ENCODE data around the gene ZMYND15. TPM values are rescaled to one million over a fixed set of nuclear protein-coding genes. Genes with fewer than 3 reads are reported as not detected.

ZMYND15 gene
- total and polyA plus RNA-seq, 2 of the 13 experiments (the other 11 are each of a cell fraction or from before 2014, with no cell fraction given) = 0.24 to 2.7 TPM

DNA sequence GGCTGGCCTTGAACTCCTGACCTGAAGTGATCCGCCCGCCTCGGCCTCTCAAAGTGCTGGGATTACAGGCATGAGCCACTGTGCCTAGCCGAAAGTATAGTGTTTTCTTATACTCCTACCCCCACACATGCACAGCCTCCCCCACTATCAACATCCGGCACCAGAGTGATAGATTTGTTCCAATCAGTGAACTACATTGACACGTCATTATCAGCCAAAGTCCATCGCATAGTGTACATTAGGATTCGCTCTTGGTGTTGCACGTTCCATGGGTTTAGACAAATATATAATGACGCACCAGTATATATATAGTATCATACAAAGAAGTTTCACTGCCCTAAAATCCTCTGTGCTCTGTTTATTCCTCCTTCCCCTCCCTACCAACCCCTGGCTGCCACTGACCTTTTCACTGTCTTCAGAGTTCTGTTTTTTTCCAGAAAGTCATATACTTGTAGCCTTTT lies 20.2 kb downstream of the ZMYND15 start (continued):
- TF ChIP-seq FOXC1 (CRISPR knock-in tag; IDR thresholded peaks at IDR 0.05; ENCODE audit: borderline replicate concordance) (no peak), ZMYM4 (CRISPR knock-in tag; IDR thresholded peaks at IDR 0.05) (peak; percentile 79), GZF1 (CRISPR knock-in tag; IDR thresholded peaks at IDR 0.05) (no peak), TARDBP (CRISPR knock-in tag; IDR thresholded peaks at IDR 0.05) (peak; percentile 93), TEF (CRISPR knock-in tag; IDR thresholded peaks at IDR 0.05) (no peak), ZFP41 (CRISPR knock-in tag; IDR thresholded peaks at IDR 0.05; ENCODE audit: borderline replicate concordance) (no peak), ZFAT (CRISPR knock-in tag; conservative IDR thresholded peaks at IDR 0.05) (no peak), KLF6 (CRISPR knock-in tag; IDR thresholded peaks at IDR 0.05) (no peak), PTBP1 (IDR thresholded peaks at IDR 0.05; ENCODE audit: low read depth, low read length, poor library complexity, severe bottlenecking) (no peak), MTA1 (CRISPR knock-in tag; IDR thresholded peaks at IDR 0.05; ENCODE audit: borderline replicate concordance) (peak; percentile 54), TEAD3 (CRISPR knock-in tag; optimal IDR thresholded peaks at IDR 0.05; ENCODE audit: borderline replicate concordance) (peak; percentile 86), ZNF547 (CRISPR knock-in tag; IDR thresholded peaks at IDR 0.05) (no peak), PCBP2 (optimal IDR thresholded peaks at IDR 0.05; ENCODE audit: low read depth, low read length, poor library complexity, severe bottlenecking) (no peak), ZFP36L1 (CRISPR knock-in tag; IDR thresholded peaks at IDR 0.05) (no peak), ATM (IDR thresholded peaks at IDR 0.05; ENCODE audit: borderline replicate concordance) (no peak), SMAD3 (CRISPR knock-in tag; IDR thresholded peaks at IDR 0.05) (no peak), IRF2 (CRISPR knock-in tag; IDR thresholded peaks at IDR 0.05) (peak; percentile 63; the same call in 1 of the 2 replicates), SPEN (CRISPR knock-in tag; IDR thresholded peaks at IDR 0.05; ENCODE audit: low read depth) (peak; percentile 81; the same call in 1 of the 2 replicates), ZNF205 (CRISPR knock-in tag; IDR thresholded peaks at IDR 0.05) (peak; percentile 85; the same call in 1 of the 2 replicates), ZNF207 (IDR thresholded peaks at IDR 0.05; ENCODE audit: borderline replicate concordance) (no peak), RBM39 (IDR thresholded peaks at IDR 0.05; ENCODE audit: low read depth, low read length, poor library complexity, severe bottlenecking) (no peak), BCL6 (CRISPR knock-in tag; IDR thresholded peaks at IDR 0.05) (peak; percentile 60; the same call in 1 of the 2 replicates), GLI4 (CRISPR knock-in tag; IDR thresholded peaks at IDR 0.05; ENCODE audit: borderline replicate concordance) (no peak)
- TF ChIP-seq, protein P1, sequence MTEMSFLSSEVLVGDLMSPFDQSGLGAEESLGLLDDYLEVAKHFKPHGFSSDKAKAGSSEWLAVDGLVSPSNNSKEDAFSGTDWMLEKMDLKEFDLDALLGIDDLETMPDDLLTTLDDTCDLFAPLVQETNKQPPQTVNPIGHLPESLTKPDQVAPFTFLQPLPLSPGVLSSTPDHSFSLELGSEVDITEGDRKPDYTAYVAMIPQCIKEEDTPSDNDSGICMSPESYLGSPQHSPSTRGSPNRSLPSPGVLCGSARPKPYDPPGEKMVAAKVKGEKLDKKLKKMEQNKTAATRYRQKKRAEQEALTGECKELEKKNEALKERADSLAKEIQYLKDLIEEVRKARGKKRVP (CRISPR knock-in tag; IDR thresholded peaks at IDR 0.05) = peak in 1 of 2 experiments; percentile 85; a peak in 2 of 4 replicates
- TF ChIP-seq, protein P2, sequence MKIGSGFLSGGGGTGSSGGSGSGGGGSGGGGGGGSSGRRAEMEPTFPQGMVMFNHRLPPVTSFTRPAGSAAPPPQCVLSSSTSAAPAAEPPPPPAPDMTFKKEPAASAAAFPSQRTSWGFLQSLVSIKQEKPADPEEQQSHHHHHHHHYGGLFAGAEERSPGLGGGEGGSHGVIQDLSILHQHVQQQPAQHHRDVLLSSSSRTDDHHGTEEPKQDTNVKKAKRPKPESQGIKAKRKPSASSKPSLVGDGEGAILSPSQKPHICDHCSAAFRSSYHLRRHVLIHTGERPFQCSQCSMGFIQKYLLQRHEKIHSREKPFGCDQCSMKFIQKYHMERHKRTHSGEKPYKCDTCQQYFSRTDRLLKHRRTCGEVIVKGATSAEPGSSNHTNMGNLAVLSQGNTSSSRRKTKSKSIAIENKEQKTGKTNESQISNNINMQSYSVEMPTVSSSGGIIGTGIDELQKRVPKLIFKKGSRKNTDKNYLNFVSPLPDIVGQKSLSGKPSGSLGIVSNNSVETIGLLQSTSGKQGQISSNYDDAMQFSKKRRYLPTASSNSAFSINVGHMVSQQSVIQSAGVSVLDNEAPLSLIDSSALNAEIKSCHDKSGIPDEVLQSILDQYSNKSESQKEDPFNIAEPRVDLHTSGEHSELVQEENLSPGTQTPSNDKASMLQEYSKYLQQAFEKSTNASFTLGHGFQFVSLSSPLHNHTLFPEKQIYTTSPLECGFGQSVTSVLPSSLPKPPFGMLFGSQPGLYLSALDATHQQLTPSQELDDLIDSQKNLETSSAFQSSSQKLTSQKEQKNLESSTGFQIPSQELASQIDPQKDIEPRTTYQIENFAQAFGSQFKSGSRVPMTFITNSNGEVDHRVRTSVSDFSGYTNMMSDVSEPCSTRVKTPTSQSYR (CRISPR knock-in tag; IDR thresholded peaks at IDR 0.05; ENCODE audit: borderline replicate concordance) = peak; percentile 99
